Muscle layer of colon (tissue), 2 donors: ENCODE measurements around the gene ARHGAP22.

Source experiments
- H3K27ac ChIP-seq: one replicate; pipeline ENCODE4 v1.7.0; 2013; ENCODE audit warnings: low read depth, mild to moderate bottlenecking, low read length, moderate library complexity
- H3K27me3 ChIP-seq, 2 donors: one replicate each; pipeline ENCODE4 v1.7.0; 2013; ENCODE audit warnings: low read length in 2 of 2, mild to moderate bottlenecking in 2 of 2; ENCODE audit not compliant: insufficient read depth in 2 of 2, control insufficient read depth in 1 of 2
- H3K36me3 ChIP-seq: one replicate; pipeline ENCODE4 v1.7.0; 2013; ENCODE audit warnings: mild to moderate bottlenecking, low read length; ENCODE audit not compliant: insufficient read depth
- H3K4me1 ChIP-seq: one replicate; pipeline ENCODE4 v1.7.0; 2013; ENCODE audit warnings: mild to moderate bottlenecking, low read length; ENCODE audit not compliant: insufficient read depth
- H3K4me3 ChIP-seq, 2 donors: one replicate each; pipeline ENCODE4 v1.7.0; 2013; ENCODE audit warnings: low read length in 2 of 2, low read depth in 1 of 2, mild to moderate bottlenecking in 1 of 2, moderate library complexity in 1 of 2
- H3K9ac ChIP-seq: one replicate; pipeline ENCODE4 v1.7.0; 2013; ENCODE audit warnings: low read length
- H3K9me3 ChIP-seq: one replicate; pipeline ENCODE4 v1.7.0; 2013; ENCODE audit warnings: mild to moderate bottlenecking, low read length
- donor health status: abdominal sarcoma.
- donor health status: Adenocarcinoma of cecum.

The ARHGAP22 gene

GRCh38 chr10:48456361-48456804 is 148.5 kb downstream of the ARHGAP22 start:
- Histone ChIP-seq H3K27me3 (no peaks in the 10 kb centered on the region), H3K27ac (no peak overlapping the region), H3K9me3 (no peaks in the 10 kb centered on the region), H3K36me3 (no peaks in the 10 kb centered on the region), H3K4me3 (peak overlapping the region in 1 of 2 donors; percentile 4), H3K4me1 (no peaks in the 10 kb centered on the region), H3K9ac (no peak overlapping the region)

- H3K27ac ChIP-seq, result no peak overlapping the region
- no peaks in the 10 kb centered on the region for H3K9me3 ChIP-seq
- no peaks in the 10 kb centered on the region for H3K27me3 ChIP-seq
- no peaks in the 10 kb centered on the region for H3K4me1 ChIP-seq
- no peaks in the 10 kb centered on the region for H3K36me3 ChIP-seq
- no peak overlapping the region for H3K4me3 ChIP-seq
- H3K9ac ChIP-seq, result no peak overlapping the region
Measured at GRCh38 chr10:48455392-48456151, 149.3 kb downstream of the ARHGAP22 start.

DNA sequence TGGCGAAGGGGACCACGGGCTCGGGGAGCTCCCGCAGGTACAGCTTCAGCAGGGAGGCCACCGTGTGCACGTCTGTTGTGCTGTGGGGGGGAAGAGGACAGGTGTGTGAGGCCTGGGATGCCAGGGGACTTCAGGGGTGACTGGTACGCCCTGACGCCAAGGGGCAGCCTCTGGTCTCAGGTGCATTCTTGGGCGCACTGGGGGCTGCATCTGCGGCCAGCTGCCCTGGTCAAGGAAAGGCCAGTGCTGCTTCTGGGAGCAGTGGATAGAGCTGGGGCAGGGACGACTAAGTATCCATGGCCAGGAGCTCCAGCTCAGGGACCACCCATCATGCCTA is 149.8 kb downstream of the ARHGAP22 start:
- H3K36me3 ChIP-seq, result no peaks in the 10 kb centered on the region
- H3K9ac ChIP-seq, result no peak overlapping the region
- H3K4me1 ChIP-seq, result no peaks in the 10 kb centered on the region
- no peaks in the 10 kb centered on the region for H3K9me3 ChIP-seq
- no peak overlapping the region for H3K27ac ChIP-seq
- no peaks in the 10 kb centered on the region for H3K27me3 ChIP-seq
- H3K4me3 ChIP-seq, result no peak overlapping the region

DNA sequence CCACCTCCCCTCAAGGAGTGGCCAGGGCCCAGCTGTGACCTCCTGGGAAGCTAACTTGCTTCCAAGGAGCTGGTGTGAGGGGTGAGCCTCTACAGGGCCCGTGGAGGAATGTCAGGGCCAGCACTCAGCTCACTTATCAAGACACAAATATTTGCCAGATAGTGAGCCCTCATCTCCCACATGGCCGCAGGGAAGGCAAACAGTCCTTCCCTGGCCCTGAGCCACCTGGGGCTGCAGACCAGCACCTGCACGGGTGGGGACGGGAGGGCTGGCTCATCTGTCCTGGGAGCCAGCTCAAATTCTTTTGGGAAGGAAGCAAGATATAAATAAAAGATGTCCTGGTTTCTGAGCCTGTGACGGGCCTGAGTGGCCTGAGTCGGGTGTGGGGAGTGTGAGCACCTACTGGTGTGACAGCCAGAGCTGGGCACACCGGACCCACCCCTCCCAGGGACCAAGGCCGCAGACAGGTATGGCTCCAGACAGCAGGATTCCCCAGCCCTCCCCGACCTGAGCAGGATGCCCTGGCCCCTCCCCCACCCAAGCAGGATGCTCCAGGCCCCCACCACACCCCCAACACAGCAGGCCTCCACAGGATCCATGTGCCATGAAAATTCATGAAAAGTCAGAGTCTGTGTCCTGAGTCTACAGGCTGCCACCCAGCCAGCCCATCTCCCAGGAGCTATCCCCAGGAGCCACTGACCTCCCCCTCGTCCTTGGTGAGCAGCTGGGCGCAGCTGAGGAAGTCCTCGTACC is 150.4 kb downstream of the ARHGAP22 start:
- Histone ChIP-seq H3K9me3 (no peaks in the 10 kb centered on the region), H3K4me3 (no peak overlapping the region), H3K4me1 (no peaks in the 10 kb centered on the region), H3K36me3 (no peaks in the 10 kb centered on the region), H3K27me3 (no peaks in the 10 kb centered on the region), H3K9ac (no peak overlapping the region), H3K27ac (no peak overlapping the region)

DNA sequence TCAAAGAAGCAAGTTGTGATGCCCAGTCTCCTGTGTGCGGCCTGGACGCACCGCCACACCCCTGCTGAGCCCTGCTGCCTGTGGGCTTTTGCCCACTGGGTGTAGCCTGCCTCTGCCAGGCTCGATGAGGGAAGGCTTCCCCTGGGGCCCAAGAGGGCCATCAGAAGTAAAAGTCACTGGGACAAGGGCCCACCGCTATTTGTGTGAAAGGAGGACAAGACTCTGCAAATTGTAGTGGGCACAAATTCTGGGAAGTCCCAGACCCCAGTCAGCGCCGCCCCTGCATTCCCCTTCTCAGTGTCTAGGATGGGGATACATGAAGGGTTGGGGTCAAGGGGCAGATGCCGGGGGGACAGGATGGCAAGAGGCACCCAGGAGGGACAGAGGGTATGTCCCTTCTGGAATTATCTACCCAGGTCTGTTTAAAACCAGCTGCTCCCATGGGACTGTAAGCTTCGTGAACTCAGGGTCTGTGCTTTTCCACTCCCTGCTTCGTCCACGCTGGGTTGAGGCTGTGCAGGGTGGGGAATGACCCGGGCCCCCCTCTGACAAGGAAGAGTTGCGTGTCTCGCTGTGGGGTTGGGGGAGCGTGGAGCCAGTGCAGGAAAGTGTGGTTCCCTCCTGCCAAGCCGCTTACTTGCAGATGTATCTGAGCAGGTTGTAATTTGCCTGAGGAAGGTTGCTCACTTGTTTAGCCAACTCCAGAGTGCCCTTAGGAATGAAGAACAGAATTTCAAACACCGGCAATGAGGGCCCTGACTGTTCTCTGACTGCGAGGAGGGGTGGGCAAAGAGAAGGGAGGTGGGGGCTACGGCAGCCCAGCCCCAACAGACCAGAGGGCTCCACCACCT is 151.2 kb downstream of the ARHGAP22 start:
- Histone ChIP-seq H3K9ac (no peak overlapping the region), H3K4me1 (no peaks in the 10 kb centered on the region)

DNA sequence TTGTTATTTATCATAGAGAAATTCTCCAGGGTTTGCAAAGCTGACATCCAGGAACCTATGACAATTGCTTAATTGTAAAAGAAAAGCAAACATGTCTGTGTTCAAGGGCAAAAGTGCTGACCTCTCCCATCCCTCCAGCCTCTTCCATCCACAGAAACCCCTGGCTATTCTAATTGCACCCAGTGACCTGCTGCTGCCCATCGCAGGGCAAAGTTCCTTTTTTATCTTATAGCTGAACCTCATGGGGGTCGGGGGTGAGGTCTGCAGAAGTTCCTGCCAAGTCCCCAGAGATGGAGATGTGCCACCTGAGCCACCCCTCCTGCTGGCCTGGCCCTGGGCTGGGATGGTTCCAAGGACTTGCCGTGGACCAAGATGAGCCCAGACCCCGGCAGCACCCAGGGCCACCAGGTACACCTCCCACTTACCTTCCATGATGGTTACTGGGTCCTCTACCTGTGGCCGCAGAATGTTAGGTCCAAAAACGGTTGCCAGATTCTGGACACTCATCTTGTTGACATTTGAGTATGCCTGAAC is 151.9 kb downstream of the ARHGAP22 start:
- H3K4me3 ChIP-seq, result no peak overlapping the region
- no peak overlapping the region for H3K27ac ChIP-seq
- no peak overlapping the region for H3K9ac ChIP-seq
- no peaks in the 10 kb centered on the region for H3K27me3 ChIP-seq
- H3K4me1 ChIP-seq, result no peaks in the 10 kb centered on the region
- H3K36me3 ChIP-seq, result no peaks in the 10 kb centered on the region
- H3K9me3 ChIP-seq, result no peaks in the 10 kb centered on the region

More for the DNA sequence above, 151.2 kb downstream of the ARHGAP22 start:
- no peak overlapping the region for H3K4me3 ChIP-seq
- no peaks in the 10 kb centered on the region for H3K27me3 ChIP-seq
- H3K27ac ChIP-seq, result no peak overlapping the region
- no peaks in the 10 kb centered on the region for H3K9me3 ChIP-seq
- H3K36me3 ChIP-seq, result no peaks in the 10 kb centered on the region

DNA sequence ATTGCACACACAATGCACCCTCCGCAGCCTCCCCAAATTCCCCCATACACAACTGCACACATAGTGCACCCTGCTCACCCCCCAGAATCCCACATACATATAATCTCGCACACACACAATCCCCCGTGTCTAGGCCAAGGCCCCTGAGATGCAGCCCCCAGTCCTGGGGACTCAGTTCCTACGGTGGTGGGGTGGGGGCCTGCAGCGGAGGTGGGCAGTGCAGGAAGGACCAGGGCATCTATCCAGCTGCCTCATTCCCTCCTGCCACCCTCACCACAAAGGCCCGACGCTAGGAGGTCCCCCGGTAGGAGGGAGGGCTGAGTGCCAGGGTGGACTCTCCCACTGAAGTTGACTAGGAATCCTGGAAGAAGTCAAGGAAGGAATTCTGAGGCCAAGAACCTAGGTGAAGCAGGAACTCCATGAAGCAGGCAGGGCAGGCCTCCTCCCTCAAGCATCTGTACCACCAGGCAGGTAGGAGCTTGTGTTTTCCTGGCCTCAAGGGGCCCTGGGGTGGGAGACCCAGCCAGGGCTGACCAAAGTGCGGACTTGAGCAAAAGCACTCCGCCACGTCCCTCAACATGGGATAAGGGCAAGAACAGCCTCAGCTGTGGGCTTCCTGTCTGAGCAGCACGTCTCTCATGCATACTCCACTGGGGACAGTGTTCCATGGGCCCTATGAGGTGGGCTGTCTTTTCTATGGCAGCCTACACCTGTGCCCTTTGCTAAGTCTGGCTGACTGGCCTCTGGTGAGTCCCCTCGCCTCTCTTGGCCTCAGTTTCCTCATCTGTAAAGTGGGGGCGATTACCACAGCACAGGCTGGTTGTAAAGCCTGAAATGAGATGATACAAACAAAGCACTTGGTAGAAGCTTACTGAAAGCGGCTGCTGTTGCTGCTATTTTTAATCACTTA is 152.6 kb downstream of the ARHGAP22 start:
- H3K9ac ChIP-seq, result no peak overlapping the region
- H3K36me3 ChIP-seq, result no peaks in the 10 kb centered on the region
- H3K9me3 ChIP-seq, result no peaks in the 10 kb centered on the region
- no peaks in the 10 kb centered on the region for H3K4me1 ChIP-seq
- H3K27ac ChIP-seq, result no peak overlapping the region
- H3K27me3 ChIP-seq, result no peaks in the 10 kb centered on the region
- no peak overlapping the region for H3K4me3 ChIP-seq

- no peaks in the 10 kb centered on the region for H3K4me1 ChIP-seq
- H3K9me3 ChIP-seq, result no peaks in the 10 kb centered on the region
- no peaks in the 10 kb centered on the region for H3K36me3 ChIP-seq
- H3K27ac ChIP-seq, result no peak overlapping the region
- no peak overlapping the region for H3K9ac ChIP-seq
- no peak overlapping the region for H3K4me3 ChIP-seq
- H3K27me3 ChIP-seq, result no peaks in the 10 kb centered on the region
Measured at GRCh38 chr10:48450741-48451466, 154.0 kb downstream of the ARHGAP22 start.

DNA sequence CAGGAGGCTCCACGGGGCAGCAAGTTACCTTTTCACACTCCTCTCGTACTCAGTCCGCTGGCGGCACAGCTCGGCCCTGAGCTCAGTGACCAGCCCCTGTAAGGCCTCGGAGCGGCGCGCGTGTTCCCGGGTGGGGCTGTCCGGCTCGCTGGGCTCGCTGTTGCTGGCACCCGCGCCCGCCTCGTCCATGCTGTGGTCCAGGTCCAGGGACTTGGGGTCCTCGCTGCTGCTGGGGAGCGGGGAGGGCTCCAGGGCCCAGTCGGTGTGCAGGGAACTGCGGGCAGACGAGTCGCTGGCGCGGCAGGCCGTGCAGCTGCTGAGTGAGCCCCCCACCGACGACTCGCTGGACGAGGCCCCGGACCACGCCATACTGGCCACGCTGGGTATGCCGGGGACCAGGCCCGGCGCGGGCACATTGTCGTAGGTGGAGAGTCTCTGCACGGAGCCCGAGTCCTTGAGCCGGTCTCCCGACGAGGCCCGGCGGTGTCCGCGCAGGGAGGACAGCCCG is 154.6 kb downstream of the ARHGAP22 start:
- H3K27me3 ChIP-seq, result no peaks in the 10 kb centered on the region
- H3K9me3 ChIP-seq, result no peaks in the 10 kb centered on the region
- H3K36me3 ChIP-seq, result no peaks in the 10 kb centered on the region
- H3K4me3 ChIP-seq, result no peak overlapping the region
- no peak overlapping the region for H3K9ac ChIP-seq
- H3K27ac ChIP-seq, result no peak overlapping the region
- H3K4me1 ChIP-seq, result no peaks in the 10 kb centered on the region
